KG1 (cell line): ENCODE measurements around the gene CACNG4.

ENCODE experiments used
- DNase-seq: peaks from one replicate; lab custom pipeline; 2025; lab: John Stamatoyannopoulos, UW

CACNG4 gene

DNA sequence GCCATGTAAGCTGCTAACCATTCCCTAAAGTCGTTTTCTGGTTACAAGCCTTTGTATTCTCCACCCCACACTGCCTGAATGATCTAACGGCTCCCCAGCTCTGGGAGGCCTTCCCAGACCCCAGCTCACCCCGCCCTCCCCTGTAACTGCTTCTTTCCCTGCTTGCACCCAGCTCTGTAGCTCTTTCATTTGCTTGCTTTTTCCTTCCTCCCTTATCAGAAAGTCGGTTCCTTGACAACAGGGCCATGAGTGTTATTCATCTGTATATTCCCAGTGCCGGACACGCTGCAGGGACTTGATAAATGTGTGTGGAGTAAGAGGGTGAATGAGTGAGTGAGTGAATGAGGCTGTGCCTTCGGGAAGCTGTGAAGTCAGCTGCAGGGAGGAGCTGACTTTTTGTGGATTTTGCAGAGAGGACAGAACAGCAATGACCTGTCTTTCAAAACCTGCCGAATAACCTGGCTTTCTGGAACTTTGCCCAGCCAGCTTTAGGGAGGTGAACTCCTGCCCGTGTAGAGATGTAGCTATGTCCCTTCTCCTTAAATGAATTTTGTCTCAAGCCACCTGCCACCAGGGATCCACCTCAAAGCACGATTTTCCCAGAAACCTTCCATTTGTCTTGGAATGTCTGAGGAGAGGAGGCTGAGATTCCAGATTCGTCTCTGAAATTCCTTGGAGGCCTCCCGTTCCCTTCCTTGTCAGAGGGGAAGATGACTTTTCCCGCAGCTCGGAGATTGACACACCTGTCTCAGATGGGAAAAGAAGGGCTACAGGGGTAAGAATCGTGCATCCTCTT is 20.0 kb upstream of the CACNG4 start:
- no peak for DNase-seq

DNA sequence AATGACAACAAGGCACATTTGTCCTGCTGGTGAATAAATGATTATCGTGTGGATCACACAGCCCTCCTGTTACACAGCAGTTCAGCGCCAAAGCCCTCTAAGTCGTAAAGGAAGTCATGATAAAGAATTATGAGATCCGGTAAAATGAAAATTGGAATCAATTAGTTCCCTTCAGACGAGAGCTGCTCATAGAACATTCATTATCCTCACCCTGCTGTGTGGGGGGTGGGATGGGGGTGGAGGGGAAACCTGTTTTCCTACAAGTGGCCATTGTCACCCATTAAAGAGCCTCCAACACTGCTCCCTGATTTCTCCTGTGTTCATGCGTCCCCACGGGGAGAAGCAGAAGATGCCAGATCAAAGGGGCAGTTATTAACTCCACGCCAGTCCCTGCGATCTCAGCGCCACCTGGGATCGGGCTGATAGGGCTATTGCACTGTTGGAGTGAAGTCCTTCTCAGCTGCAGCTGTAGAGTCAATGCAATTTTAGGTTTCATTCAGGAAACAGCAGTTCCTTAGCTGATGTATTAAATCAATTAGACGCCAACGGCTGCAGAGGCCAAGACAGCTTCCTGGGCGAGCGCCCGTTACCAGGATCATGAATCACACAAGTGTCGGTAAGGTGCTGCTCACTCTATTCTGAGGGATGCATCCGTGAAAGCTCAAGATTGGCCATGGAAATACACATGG is 19.2 kb upstream of the CACNG4 start:
- DNase-seq = no peak

DNA sequence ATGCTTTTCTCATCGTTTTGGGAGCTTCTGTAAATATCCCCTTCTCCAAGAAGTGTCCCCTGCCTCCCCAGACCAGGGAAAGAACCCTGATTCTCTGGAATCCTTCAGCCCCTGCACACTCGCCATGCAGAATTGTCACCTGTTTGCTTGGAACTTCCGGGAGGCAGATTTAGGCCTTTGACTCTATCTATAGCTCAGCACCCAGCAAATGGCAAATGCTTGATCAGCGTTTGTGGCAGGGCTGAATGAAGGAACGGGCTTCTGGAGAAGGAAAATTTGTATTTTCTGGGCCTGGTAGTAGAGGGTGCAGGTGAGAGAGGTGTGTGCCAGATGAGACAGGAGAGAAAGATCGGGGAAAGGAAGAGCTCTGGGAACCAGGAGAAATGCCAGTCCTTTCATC is 18.3 kb upstream of the CACNG4 start:
- DNase-seq = no peak

DNA sequence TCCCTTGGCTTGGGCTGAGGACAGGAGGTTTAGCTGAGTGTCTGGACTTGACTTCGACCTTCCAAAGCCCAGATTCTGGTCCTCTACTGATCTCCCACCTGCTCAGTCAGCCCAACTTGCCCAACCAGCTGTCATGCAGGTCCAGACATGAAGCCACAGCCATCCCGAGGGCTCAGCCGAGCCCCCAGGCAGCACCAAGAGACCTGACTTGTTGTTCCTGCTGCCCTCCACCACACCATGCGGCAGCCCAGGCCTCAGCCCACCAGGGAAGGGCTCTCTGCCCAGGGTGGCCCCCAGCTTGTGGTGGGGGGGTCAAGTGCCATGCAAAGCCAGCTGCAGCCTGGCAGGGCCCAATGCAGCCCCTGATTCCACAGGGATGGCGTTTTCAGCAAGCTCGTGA is 17.2 kb upstream of the CACNG4 start:
- DNase-seq = no peak

DNA sequence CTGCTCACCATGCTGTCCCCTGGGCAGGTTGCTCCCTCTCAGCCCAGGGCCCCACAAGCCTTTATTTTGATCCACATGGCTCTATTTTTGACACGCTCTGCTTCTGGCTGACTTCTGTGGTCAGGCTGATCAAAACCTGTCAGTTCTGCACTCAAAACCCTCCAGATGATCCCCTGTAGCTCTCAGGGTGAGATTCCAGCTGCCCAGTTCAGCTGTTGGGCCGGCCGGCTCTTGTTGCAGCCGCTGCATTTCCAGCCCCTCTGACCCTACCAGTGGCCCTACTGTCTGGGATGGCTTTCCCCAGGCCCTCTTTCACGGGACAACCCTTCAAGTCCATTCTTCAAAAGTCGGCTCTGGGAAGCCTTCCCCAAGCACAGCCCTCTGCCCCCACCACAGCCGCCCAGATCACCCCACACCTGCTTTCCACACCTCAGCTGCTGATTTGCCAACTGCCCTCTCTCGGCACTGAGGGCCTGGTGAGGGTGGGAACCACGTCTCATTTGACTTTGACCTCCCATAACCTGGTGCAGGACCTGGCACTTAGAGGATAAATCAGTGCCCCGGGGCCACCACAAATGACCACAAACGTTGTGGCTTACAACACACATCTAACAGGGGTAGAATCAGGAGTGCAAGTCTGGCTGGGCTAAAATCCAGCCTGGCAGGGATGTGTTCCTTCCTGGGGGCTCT is 16.3 kb upstream of the CACNG4 start:
- DNase-seq = no peak

DNA sequence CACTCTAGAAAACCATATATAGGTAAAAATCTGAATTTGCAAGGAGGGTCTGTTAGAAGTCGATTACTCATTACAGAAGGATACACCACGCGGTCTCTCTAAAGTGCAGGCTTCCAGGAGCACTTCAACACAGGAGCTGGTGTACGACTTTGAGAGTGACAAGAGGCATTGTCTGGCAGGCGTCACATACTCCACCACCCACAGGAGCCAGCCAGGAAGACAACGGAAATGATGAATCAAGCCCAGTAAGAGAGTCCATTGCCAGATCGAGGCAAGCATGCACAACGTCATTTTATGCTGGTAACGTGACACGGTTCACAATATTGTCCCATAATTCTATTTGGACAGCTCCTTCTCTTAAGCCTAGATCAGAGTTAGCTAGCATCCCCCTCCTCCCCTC is 15.0 kb upstream of the CACNG4 start:
- DNase-seq = no peak

DNA sequence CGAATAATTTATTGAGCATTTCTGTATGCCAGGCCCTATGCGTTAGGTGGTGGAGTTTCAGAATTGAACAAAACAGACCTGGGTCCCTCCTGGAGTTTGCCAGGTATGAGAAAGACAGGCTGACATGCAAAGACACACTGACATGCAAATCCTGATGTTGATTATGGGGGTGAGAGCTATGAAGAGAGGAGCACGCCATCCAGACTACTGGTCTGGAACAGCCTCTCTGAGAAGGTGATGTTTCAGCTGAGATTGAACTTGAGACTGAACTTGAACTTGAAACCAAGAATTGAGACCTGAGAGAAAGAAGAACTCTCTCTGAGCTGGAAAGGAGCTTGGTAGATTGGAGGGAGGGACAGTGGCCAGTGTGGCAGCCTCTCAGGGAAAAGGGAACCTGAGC is 14.2 kb upstream of the CACNG4 start:
- DNase-seq = no peak

DNA sequence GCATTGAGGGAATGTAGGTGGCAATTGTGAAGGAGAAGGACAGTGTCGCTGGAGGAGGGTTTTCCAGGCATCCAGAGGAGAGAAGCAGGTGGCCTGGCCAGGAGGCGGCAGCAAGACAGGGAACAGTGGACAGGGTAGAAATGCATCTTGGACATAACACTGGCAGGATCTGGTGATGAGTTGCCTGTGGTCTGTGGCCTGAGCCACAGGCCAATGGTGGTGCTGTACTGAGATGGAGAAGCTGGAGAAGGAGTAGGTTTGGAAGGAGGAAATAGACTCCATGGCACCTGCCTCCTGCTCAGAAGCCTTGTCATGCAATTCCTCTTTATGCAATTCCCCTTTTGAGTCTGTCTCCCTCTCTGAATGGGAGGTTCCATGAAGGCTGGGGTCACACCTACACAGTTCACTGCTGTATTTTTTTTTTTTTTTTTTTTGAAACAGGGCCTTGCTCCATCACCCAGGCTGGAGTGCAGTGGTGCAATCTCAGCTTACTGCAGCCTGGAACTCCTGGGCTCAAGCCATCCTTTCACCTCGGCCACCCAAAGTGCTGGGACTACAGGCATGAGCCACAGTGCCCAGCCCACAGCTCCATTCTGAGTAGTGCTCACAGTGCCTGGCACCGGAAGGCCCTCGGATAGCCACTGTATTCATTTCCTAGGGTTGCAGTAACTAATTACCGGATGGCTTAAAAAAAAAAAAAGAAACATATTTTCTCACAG is 13.5 kb upstream of the CACNG4 start:
- no peak for DNase-seq

DNA sequence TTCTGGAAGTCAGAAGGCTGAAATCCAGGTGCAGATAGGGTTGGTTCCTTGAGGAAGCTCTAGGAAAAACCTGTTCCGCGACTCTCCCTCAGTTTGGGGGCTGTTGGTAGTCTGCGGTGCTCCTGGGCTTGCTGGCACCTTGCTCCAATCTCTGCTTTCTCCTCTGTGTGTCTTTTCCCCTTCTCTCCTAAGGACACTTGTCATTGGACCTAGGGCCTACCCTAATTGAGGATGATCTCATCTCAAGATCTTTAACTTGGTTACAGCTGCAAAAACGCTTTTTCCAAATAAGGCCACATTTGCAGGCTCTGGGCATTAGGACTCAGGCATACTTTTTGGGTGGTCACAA is 12.9 kb upstream of the CACNG4 start:
- no peak for DNase-seq

DNA sequence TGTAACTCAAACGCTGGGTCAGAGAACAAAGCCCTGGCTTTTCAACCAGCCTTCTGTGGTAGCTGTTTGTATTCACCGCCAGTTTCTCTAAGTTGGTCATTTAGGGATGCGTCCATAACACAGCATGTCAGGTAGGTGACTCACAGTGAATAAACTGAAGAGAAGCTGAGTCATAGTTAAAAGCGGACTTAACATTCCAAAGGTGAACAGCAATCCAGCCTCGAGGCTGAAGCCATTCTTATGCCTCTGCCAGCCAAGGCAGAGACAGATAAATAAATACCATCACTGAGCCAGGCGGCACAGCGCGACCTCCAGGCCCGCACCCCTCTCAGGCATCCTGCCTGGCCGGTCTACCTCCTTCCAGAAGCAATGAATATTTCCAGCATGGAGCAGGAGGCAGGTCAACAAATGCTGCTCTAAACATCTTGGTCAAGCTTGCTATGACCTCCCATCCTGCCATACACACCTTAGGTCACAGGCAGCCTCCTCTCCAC is 12.4 kb upstream of the CACNG4 start:
- no peak for DNase-seq

DNA sequence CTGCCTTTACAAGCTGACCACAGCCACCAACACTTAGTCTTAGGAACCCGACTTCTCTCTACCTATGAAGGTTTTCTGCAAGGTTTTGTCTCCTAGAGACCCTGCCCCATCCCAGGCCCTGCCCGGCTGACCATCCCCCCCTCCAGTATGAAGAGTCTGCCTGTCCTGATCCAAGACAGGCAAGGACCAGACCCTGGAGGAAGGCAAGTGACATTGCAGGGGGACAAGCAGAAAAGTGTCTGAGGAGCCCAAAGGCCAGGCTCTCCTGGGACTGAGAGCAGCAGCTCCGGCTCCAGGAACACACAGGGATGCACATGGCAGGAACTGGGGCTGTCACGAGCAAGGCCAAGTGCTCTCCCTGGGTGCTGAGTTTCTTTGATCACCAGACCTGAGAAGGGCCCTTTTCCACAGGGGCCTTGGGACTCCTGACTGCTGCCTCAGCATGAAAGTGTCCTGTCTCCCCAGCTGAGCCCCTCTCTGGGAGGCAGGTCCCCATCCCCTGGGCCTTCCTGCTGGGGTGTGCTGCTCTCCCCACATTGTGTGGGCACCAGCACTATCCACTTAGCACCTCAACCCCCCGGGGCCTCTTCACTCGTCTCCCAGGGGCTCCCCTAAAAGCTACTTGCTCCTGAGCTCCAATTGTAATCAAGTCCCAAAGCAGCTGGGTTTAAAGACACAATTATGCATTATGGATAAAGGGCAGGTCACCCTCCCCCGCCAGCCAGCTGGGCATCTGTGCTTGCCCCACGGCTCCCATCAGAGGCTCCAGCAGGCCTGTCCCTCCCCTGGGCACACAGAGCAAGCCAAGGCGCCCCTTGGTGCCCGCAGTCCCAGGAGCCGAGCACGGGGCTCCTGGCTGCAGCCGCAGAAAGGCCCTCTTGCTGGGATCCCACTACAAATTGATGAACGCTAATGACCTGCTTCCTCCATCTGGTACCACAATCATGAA is 11.6 kb upstream of the CACNG4 start:
- DNase-seq = no peak

DNA sequence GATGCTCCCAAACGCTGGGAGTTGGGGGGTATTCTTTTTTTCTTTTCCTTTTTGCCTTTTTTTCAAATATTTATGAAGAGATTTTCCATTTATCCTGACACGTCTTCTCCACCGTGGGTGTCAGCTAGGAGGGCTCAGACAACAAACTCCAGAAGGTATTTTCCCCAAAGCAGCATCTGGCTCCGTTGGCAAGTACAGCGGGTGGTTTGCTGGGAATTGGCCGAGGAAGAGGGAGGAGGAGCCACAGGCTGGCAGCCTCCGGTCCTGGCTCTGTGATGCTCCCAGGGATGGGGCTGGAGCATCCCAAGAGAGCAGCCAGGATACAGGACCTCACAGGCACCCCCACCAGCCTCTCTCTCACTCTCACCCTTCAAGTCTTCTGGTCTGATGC is 10.9 kb upstream of the CACNG4 start:
- DNase-seq = no peak

DNA sequence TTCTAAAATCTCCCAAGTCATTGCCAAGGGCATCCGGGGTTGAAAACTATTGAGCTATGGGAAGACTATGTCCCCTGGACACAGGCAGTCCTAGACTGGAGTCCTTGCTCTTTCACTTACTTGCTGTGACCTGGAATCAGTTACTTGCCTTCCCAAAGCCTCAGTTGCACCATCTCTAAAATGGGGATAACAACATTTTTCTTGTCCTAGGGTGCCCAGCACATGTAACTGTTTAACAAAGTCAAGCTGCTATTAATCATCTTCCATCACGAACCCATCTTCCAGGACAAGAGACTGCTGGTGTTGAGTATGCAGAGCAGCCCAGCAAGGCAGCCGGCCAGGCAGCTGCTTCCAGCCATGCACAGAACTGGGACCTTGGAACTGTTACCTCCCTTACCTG is 9.9 kb upstream of the CACNG4 start:
- no peak for DNase-seq

DNA sequence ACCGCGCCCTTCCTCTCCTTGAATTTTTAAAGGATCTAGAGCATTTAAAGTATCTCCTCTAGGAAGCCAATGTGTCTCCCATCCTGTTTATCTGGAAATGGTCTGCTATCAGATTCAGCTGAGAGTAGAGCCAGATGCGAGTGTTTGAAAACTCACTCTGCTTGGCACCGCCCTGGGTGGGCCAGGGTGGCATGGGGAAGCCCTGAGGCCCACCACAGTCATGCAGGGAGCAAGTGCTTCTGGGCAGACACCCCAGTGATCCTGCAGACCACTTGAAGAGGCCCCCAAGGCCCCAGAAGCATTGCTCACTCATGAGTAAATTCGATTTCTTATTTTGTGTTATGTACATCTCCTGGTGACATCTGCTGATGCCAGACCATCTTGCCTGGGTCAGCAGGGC is 8.7 kb upstream of the CACNG4 start:
- no peak for DNase-seq

DNA sequence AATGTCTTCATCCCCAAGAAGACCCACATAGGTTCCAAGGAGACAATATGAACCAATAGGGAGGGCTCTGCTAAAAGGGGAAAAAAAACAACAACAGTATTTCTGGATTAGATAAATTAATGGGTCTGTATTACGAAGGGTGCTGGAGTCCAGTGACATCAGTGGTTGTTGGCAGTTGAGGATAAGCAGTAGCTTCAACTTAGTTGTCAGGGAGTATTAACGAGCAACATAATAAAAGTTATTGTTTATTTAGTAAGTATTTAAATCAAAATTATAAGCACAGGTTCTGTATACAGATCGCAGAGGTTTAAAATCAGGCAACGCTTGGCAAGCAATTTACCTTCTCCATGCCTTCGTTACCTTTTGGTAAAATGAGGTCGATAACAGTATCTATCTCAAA is 7.6 kb upstream of the CACNG4 start:
- DNase-seq = no peak

DNA sequence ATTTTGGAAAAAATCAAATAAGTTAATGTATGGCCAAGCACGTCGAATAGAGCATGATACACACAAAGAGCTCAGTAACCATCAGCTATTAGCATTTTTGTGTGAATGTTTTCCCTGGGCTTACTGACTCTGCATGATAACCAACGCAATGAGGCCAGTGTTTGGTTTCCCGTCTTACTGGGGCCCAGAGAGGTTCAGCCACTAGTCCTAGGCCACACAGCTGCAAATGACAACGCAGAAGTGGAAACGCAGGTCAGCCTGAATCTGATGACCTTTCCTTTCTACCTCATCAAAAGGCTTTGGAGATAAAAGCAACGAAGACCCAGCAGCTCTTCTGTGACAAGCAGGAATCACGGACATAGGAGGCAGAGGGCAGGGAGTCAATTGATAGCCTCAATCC is 7.2 kb upstream of the CACNG4 start:
- DNase-seq = no peak

DNA sequence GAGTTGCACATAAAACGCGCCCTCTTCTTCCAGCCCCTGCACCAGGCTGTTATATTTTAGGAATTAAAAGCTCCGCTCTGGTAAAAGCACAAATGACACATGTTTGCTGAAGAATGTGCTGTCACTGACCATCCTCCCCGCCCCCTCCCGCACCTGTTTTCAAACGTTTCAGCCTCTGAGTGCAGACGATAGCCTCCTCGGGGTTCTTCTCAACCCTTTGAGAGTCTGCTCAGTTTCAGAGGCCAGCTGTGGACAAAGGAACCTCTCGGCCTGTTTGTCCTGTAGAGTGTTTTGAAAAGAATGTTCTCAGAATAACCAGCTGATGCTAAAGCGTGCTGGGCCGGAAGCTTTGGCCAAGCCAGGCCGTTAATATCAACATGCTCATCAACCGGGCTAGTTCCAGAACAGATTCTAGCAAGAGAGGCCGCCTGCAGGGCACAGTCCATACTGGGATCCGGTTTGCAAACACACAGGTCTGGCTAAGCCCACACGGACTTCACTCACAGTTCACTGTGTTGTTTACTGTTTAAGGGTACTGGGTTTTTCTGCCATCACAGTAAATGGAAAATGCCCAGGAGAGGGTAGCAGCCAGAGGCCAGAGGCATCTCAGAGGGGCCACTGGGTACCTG is 6.4 kb upstream of the CACNG4 start:
- DNase-seq = no peak

DNA sequence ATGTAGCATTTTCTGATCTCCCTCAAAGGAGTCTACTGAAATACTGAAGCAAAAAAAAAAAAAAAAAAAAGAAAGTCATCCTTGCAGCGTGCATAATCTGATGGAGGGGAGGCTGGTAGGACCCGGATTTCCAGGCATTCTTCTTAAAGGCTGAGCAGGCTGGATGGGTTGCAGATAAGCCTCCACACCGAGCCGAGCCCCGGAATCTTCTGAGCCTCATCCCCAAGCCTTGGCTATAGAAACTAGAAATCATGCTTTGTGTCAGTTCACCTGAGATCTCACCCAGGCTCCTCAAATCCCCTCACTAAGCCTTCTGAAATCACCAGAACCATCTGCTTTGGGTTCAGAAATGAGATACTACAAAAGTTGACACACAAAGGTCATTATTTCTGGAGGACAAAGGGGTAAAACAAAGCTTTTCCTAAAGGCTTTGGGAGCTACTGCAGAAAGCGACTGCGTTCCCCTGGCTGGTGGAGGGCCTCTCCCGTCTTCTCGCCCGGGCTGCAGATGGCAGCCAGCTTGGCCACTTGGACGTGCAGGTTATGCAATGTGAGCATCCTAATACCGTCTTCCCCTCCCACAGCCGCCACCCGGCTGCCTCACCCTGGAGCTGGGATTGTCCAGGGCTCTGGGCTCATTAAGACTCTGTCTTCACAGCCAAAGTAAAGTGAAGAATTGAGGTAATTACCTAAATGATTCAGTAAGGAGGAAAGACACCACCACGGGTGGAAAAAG is 4.7 kb upstream of the CACNG4 start:
- DNase-seq = no peak

DNA sequence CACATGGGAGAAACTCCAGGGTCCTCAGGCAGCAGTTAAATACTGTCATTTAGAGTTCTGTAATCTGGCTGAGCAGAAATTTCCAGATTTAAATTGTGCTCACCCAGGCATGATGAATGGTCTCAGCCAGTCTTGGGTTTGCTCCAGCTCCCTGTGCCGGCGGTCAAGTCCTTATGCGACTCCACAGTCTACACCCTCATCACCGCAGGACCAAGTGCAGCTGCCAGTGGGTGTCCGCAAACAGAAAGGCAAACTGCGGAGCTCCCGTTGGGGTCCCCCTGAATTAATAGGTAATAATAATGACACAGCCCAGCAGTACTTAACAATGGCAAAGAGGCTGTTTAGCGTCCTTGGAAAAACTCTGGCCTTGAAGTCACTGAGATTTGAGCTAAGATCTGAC is 3.9 kb upstream of the CACNG4 start:
- DNase-seq = no peak

DNA sequence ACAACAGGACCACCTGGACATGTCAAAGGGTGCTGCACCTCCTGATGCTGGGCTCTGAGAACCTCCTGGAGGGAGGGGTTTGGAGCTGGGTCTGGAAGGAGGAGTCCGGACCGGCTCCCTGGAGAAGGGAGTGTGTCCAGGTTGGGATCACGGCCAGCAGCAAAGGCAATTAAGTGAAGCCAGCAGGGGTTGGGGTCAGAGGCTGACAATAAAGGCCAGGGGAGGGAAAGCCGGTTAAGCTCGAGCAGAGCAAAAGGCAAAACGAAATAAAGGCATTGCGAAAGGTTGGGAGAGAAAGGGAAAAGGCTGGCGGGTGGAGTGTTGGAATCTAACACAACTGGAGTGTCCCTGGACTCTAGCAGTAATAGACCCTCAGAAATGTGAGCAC is 992 bp upstream of the CACNG4 start:
- no peak for DNase-seq
